ENCODE measurements around the gene SNX21.
"Not testable (repeated sequence)": the region's sequence is repeated elsewhere in the genome, so short reads cannot be mapped to it uniquely, and the experiment has no call there.

SNX21 gene

GRCh38 chr20:45796337-45797065 is 37.1 kb upstream of the SNX21 start:
- H3K27me3 ChIP-seq (ENCODE audit: control insufficient read depth, low read length) = no peaks in the 10 kb centered on the region
- H3K4me2 ChIP-seq (ENCODE audit: low read length) = no peak overlapping the region
- no peak overlapping the region for H3K4me3 ChIP-seq (ENCODE audit: low read length)
- TF ChIP-seq EZH2phosphoT487 (IDR thresholded peaks at IDR 0.05; ENCODE audit: borderline replicate concordance, low read length) (no peak), CTCF (IDR thresholded peaks at IDR 0.05; ENCODE audit: low read depth, low read length, poor library complexity, severe bottlenecking) (no peak)
- H3K4me1 ChIP-seq (ENCODE audit: control insufficient read depth, low read length) = peaks cover 13% of the 10 kb centered on the region
- H3K79me2 ChIP-seq (ENCODE audit: control insufficient read depth, low read length) = peaks cover 13% of the 10 kb centered on the region
- no peaks in the 10 kb centered on the region for H3K9me3 ChIP-seq (ENCODE audit: control insufficient read depth, insufficient read depth, low read length)
- no peaks in the 10 kb centered on the region for H3K9me2 ChIP-seq (replicated peaks; ENCODE audit: control insufficient read depth, low read length)
- peaks cover 6% of the 10 kb centered on the region for H3F3A ChIP-seq (ENCODE audit: control insufficient read depth, insufficient read depth)
- no peaks in the 10 kb centered on the region for H4K20me1 ChIP-seq (ENCODE audit: control insufficient read depth, insufficient read depth, low read depth, low read length)
- peaks cover 49% of the 10 kb centered on the region for H3K36me3 ChIP-seq (ENCODE audit: control insufficient read depth, low read length)
- no peak overlapping the region for H3K27ac ChIP-seq (ENCODE audit: low read depth, low read length)

- not testable (repeated sequence) for H3K4me3 ChIP-seq (ENCODE audit: low read length); H3K9me2 ChIP-seq (replicated peaks; ENCODE audit: control insufficient read depth, low read length); H3K9me3 ChIP-seq (ENCODE audit: control insufficient read depth, insufficient read depth, low read length); H3K4me1 ChIP-seq (ENCODE audit: control insufficient read depth, low read length); H3K4me2 ChIP-seq (ENCODE audit: low read length); H3K27ac ChIP-seq (ENCODE audit: low read depth, low read length); H3K27me3 ChIP-seq (ENCODE audit: control insufficient read depth, low read length); H3K79me2 ChIP-seq (ENCODE audit: control insufficient read depth, low read length); H3F3A ChIP-seq (ENCODE audit: control insufficient read depth, insufficient read depth); H4K20me1 ChIP-seq (ENCODE audit: control insufficient read depth, insufficient read depth, low read depth, low read length)
- H3K36me3 ChIP-seq (ENCODE audit: control insufficient read depth, low read length) = peaks cover 53% of the 10 kb centered on the region
These were observed 36.1 kb upstream of the SNX21 start for GRCh38 chr20:45797510-45797909.

- H3K79me2 ChIP-seq (ENCODE audit: control insufficient read depth, low read length); H3K9me3 ChIP-seq (ENCODE audit: control insufficient read depth, insufficient read depth, low read length); H3K9me2 ChIP-seq (replicated peaks; ENCODE audit: control insufficient read depth, low read length); H3K27ac ChIP-seq (ENCODE audit: low read depth, low read length); H4K20me1 ChIP-seq (ENCODE audit: control insufficient read depth, insufficient read depth, low read depth, low read length); H3K4me2 ChIP-seq (ENCODE audit: low read length); H3K4me1 ChIP-seq (ENCODE audit: control insufficient read depth, low read length); H3K4me3 ChIP-seq (ENCODE audit: low read length); H3F3A ChIP-seq (ENCODE audit: control insufficient read depth, insufficient read depth); H3K27me3 ChIP-seq (ENCODE audit: control insufficient read depth, low read length): not testable (repeated sequence)
- peaks cover 54% of the 10 kb centered on the region for H3K36me3 ChIP-seq (ENCODE audit: control insufficient read depth, low read length)
These were observed 35.6 kb upstream of the SNX21 start for GRCh38 chr20:45797955-45798354.

- Histone ChIP-seq H3K4me2 (ENCODE audit: low read length) (no peak overlapping the region), H4K20me1 (ENCODE audit: control insufficient read depth, insufficient read depth, low read depth, low read length) (no peaks in the 10 kb centered on the region), H3K79me2 (ENCODE audit: control insufficient read depth, low read length) (no peaks in the 10 kb centered on the region), H3K9me3 (ENCODE audit: control insufficient read depth, insufficient read depth, low read length) (no peaks in the 10 kb centered on the region), H3K27ac (ENCODE audit: low read depth, low read length) (no peak overlapping the region), H3K9me2 (replicated peaks; ENCODE audit: control insufficient read depth, low read length) (no peaks in the 10 kb centered on the region), H3K4me1 (ENCODE audit: control insufficient read depth, low read length) (peaks cover 4% of the 10 kb centered on the region), H3F3A (ENCODE audit: control insufficient read depth, insufficient read depth) (peaks cover 6% of the 10 kb centered on the region), H3K27me3 (ENCODE audit: control insufficient read depth, low read length) (no peaks in the 10 kb centered on the region), H3K4me3 (ENCODE audit: low read length) (no peak overlapping the region), H3K36me3 (ENCODE audit: control insufficient read depth, low read length) (peaks cover 59% of the 10 kb centered on the region)
- TF ChIP-seq EZH2phosphoT487 (IDR thresholded peaks at IDR 0.05; ENCODE audit: borderline replicate concordance, low read length) (no peak), CTCF (IDR thresholded peaks at IDR 0.05; ENCODE audit: low read depth, low read length, poor library complexity, severe bottlenecking) (peak; percentile 79)
These were observed 34.5 kb upstream of the SNX21 start for GRCh38 chr20:45798935-45799642.
